WTC11 (cell line): ENCODE data around the gene POSTN.

Experiments
- HMGXB4 ChIP-seq: sonication (generic); formaldehyde crosslinking; IDR thresholded peaks from 2 replicates; pipeline ENCODE4 v1.8.1; 2023; ENCODE audit warnings: mild to moderate bottlenecking, moderate library complexity, missing genetic modification reagents
- ZNF121 ChIP-seq: sonication (generic); formaldehyde crosslinking; IDR thresholded peaks from 2 replicates; pipeline ENCODE4 v1.8.0; 2023; ENCODE audit warnings: missing genetic modification reagents
- ZNF416 ChIP-seq: fragments of 250-450 bp; sonication (Bioruptor Pico); IDR thresholded peaks from 2 replicates; pipeline ENCODE4 v1.9.0; 2021; ENCODE audit warnings: mild to moderate bottlenecking, inconsistent platforms
- ZNF423 ChIP-seq: fragments of 250-450 bp; sonication (Bioruptor Pico); IDR thresholded peaks from 2 replicates; pipeline ENCODE4 v2.1.2; 2022; ENCODE audit warnings: mild to moderate bottlenecking, moderate library complexity

GRCh38 chr13:37599519-37599918, 951 bp upstream of the POSTN start:
- no peak for TF ChIP-seq HMGXB4 (CRISPR knock-in tag)
- no peak for TF ChIP-seq ZNF423
- no peak for TF ChIP-seq ZNF121 (CRISPR knock-in tag)
- TF ChIP-seq ZNF416: no peak
